Esophagus squamous epithelium (tissue), 4 donors: ENCODE data around the gene KRTAP10-2.

Experiments
- POLR2A ChIP-seq, 4 donors: fragments of 450-650 bp; IDR thresholded peaks; one replicate each; pipeline ENCODE4 v1.6.1; 2017; ENCODE audit warnings: antibody characterized with exemption in 4 of 4, mild to moderate bottlenecking in 4 of 4, moderate library complexity in 3 of 4
- TF ChIP-seq, protein P1 (sequence below), 6 experiments: fragments of 450-650 bp in 4 of 6; fragments of 200-600 bp in 2 of 6; sonication (generic) in 2 of 6; IDR thresholded peaks; one replicate each; pipeline ENCODE4 v1.5.1; 2016 to 2019; ENCODE audit warnings: antibody characterized with exemption in 6 of 6, mild to moderate bottlenecking in 4 of 6, moderate library complexity in 4 of 6

DNA sequence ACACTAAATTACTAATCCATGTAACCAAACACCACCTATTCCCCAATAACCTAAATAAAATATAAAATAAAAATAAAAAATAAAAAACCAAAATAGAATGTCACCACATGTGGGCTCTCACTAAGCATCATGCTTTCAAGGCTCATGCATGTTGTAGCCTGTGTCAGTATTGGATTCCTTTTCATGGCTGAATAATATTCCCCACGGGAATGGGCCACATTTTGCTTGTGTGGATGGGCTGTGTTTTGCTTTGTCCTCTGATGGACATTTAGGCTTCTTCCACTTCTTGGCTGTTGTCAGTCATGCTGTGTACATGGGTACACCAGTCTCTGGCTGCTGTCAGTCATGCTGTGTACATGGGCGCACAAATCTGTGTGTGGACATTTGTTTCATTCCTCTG lies 37.8 kb upstream of the KRTAP10-2 start:
- TF ChIP-seq, protein P1, sequence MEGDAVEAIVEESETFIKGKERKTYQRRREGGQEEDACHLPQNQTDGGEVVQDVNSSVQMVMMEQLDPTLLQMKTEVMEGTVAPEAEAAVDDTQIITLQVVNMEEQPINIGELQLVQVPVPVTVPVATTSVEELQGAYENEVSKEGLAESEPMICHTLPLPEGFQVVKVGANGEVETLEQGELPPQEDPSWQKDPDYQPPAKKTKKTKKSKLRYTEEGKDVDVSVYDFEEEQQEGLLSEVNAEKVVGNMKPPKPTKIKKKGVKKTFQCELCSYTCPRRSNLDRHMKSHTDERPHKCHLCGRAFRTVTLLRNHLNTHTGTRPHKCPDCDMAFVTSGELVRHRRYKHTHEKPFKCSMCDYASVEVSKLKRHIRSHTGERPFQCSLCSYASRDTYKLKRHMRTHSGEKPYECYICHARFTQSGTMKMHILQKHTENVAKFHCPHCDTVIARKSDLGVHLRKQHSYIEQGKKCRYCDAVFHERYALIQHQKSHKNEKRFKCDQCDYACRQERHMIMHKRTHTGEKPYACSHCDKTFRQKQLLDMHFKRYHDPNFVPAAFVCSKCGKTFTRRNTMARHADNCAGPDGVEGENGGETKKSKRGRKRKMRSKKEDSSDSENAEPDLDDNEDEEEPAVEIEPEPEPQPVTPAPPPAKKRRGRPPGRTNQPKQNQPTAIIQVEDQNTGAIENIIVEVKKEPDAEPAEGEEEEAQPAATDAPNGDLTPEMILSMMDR (IDR thresholded peaks at IDR 0.05) = no peak
- no peak for TF ChIP-seq POLR2A (IDR thresholded peaks at IDR 0.05)
